ENCODE results near the gene BAD. TPM values are rescaled to one million over a fixed set of nuclear protein-coding genes. Genes with fewer than 3 reads are reported as not detected.

BAD gene
- polyA plus RNA-seq, 1 experiment: 36.1 TPM

DNA sequence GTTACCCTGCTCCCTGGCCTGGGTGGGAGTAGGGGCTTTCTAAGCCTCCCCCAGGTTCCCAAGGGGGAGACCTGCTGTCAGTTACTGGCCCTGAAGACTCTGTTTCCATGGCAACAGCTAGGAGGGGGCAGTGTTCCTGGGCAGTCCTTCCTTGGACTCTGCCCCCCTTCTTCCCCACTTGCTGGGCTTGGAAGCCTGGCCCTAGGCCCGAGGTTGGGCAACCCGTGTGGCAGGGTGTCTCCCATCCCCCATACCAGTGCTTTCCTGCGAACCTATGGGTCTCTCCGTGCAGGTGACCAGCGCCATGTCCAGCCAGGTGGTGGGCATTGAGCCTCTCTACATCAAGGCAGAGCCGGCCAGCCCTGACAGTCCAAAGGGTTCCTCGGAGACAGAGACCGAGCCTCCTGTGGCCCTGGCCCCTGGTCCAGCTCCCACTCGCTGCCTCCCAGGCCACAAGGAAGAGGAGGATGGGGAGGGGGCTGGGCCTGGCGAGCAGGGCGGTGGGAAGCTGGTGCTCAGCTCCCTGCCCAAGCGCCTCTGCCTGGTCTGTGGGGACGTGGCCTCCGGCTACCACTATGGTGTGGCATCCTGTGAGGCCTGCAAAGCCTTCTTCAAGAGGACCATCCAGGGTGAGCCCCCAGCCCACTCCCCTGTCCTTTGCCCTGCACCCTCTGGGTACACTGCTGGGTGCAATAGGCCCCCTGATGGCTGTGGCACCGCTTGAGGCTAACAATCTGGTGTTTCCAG lies 22.6 kb upstream of the BAD start:
- ChIA-PET CTCF (interaction anchor here (0.6 kb wide), 1 partner anchor 48 kb away, joined by 6 read pairs; no protein-coding TSS in a partner anchor), POLR2A (interaction anchor here (0.5 kb wide), 1 partner anchor 32 kb away, joined by 7 read pairs; no protein-coding TSS in a partner anchor)
- no peaks in the 10 kb centered on the region for H3K27me3 ChIP-seq (ENCODE audit: control insufficient read depth, insufficient read depth, low read length)
- no peak overlapping the region for H3K27ac ChIP-seq (ENCODE audit: low read depth, low read length)
- no peaks in the 10 kb centered on the region; the same call in 1 of the 2 replicates for H3K9me3 ChIP-seq (ENCODE audit: control insufficient read depth, insufficient read depth, low read length)
- TF ChIP-seq, protein P1, sequence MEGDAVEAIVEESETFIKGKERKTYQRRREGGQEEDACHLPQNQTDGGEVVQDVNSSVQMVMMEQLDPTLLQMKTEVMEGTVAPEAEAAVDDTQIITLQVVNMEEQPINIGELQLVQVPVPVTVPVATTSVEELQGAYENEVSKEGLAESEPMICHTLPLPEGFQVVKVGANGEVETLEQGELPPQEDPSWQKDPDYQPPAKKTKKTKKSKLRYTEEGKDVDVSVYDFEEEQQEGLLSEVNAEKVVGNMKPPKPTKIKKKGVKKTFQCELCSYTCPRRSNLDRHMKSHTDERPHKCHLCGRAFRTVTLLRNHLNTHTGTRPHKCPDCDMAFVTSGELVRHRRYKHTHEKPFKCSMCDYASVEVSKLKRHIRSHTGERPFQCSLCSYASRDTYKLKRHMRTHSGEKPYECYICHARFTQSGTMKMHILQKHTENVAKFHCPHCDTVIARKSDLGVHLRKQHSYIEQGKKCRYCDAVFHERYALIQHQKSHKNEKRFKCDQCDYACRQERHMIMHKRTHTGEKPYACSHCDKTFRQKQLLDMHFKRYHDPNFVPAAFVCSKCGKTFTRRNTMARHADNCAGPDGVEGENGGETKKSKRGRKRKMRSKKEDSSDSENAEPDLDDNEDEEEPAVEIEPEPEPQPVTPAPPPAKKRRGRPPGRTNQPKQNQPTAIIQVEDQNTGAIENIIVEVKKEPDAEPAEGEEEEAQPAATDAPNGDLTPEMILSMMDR (IDR thresholded peaks at IDR 0.05; ENCODE audit: low read depth, low read length): no peak
- DNase-seq (ENCODE audit: low read depth, low spot score): no peak
- peak overlapping the region; percentile 76 for H3K4me3 ChIP-seq (ENCODE audit: low read depth, low read length)

DNA sequence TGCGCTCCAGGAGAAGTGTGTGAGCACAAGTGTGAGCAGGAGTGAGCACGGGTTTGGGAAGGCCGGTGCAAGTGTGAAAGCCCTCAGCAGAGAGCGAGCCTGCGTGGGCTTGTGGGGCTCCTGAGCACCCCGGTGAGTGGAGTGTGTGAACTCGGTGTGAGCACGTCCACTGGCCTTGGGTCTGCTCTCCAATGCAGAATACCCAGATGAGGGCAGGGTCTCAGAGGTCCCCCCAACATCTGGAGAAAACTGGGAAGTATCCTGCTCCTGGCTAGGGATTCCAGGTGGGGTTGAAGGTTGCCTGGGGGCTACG lies 22.1 kb upstream of the BAD start:
- TF ChIP-seq, protein P1 (IDR thresholded peaks at IDR 0.05; ENCODE audit: low read depth, low read length): no peak
- DNase-seq (ENCODE audit: low read depth, low spot score): no peak
- CTCF ChIA-PET: interaction anchor here (0.6 kb wide), 1 partner anchor 48 kb away, joined by 6 read pairs; no protein-coding TSS in a partner anchor

DNA sequence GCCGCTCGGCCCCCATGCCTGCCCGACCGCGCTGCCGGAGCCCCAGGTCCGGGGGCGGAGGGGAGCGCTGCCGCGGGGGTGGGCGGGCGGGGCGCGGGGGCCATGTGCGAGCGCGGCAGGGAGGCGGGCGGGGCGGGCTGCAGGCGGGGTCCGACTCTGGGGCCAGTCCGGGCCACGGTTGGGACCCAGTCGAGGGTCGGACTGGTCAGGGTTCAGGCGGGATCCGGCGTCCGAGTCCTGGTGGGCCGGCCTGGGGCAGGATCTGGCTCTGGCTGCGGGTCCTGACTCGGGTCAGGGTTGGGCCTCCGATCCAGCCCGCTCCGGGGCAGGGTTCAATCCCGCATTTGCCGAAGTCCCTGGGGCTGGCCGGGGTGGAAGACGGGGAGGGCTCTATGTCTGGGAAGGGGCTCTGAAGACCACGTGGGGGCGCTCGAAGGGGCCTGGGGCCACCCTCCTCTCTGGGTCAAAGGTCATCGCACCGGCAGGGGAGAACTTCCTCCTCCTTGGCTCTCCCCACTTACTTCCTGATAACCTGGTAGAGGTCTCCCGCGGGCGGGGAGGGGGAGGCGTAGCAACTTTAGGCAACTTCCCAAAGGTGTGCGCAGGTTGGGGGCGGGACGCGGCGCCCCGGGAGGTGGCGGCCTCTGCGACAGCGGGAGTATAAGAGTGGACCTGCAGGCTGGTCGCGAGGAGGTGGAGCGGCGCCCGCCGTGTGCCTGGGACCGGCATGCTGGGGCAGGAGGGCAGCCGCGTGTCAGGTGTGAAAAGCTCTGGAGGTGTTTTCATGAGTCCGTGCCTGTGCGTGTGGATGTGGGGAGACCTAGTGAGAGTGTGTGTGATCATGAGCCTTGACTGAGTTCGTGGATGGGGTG lies 21.5 kb upstream of the BAD start:
- no peaks in the 10 kb centered on the region; the same call in 1 of the 2 replicates for H3K9me3 ChIP-seq (ENCODE audit: control insufficient read depth, insufficient read depth, low read length)
- H3K27me3 ChIP-seq (ENCODE audit: control insufficient read depth, insufficient read depth, low read length): no peaks in the 10 kb centered on the region
- H3K27ac ChIP-seq (ENCODE audit: low read depth, low read length): peak overlapping the region; percentile 21
- CTCF ChIA-PET: interaction anchor here (0.6 kb wide), 2 partner anchors 49 to 399 kb away, joined by 3 to 6 read pairs; no protein-coding TSS in a partner anchor
- peak overlapping the region; percentile 76 for H3K4me3 ChIP-seq (ENCODE audit: low read depth, low read length)
- TF ChIP-seq, protein P1 (IDR thresholded peaks at IDR 0.05; ENCODE audit: low read depth, low read length): peak; percentile 26; the same call in 1 of the 2 replicates
- POLR2A ChIA-PET: interaction anchor here (0.6 to 1.2 kb wide), 4 partner anchors 12 to 121 kb away, joined by 3 to 5 read pairs (median 4); partner anchors contain the start of genes PRDX5, STIP1 and TRMT112
- DNase-seq (ENCODE audit: low read depth, low spot score): no peak

More for the DNA sequence above, 22.1 kb upstream of the BAD start:
- Histone ChIP-seq H3K9me3 (ENCODE audit: control insufficient read depth, insufficient read depth, low read length) (no peaks in the 10 kb centered on the region; the same call in 1 of the 2 replicates), H3K27ac (ENCODE audit: low read depth, low read length) (no peak overlapping the region), H3K4me3 (ENCODE audit: low read depth, low read length) (peak overlapping the region; percentile 76), H3K27me3 (ENCODE audit: control insufficient read depth, insufficient read depth, low read length) (no peaks in the 10 kb centered on the region)
- POLR2A ChIA-PET: no interaction called here

DNA sequence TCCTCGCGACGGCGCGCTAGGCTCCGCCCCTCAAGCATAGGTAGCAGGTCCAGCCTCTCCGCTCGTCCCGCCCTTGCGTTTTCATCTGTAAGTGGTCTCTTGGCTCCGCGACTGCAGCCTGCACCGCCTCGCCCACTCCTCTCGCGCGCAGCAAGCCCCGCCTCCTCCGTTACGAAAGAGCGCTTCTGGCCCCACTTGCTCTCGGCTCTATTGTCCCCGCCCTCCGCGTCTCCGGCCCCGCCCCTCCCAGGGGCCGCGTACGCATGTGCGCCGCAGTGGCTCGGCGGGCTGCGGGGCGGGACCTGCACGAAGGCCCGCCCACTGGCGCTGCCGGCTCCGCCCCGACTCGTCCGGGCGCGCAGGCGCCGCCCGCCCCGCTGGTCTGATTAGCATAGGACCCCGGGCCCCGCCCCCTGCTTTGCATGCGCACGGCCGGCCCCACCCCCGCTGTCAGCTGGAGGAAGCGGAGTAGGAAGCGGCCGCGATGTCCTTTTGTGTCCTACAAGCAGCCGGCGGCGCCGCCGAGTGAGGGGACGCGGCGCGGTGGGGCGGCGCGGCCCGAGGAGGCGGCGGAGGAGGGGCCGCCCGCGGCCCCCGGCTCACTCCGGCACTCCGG lies 20.7 kb upstream of the BAD start, which contains the start of gene ESRRA:
Gene ESRRA (plus strand): TSS at position 450 of the 616 bp plus-strand sequence. CDS start 1,656 bp downstream, outside the sequence.
- POLR2A ChIA-PET: interaction anchor here (0.6 to 1.3 kb wide), 5 partner anchors 12 to 120 kb away, joined by 3 to 5 read pairs (median 4); partner anchors contain the start of genes PRDX5, STIP1 and TRMT112
- no peaks in the 10 kb centered on the region; the same call in 1 of the 2 replicates for H3K9me3 ChIP-seq (ENCODE audit: control insufficient read depth, insufficient read depth, low read length)
- CTCF ChIA-PET: interaction anchor here (0.6 to 5.1 kb wide), 26 partner anchors 10 to 304 kb away, joined by 3 to 125 read pairs (median 5); partner anchors contain the start of genes BAD, FERMT3, FKBP2 and GPR137
- H3K27me3 ChIP-seq (ENCODE audit: control insufficient read depth, insufficient read depth, low read length): peaks cover 7% of the 10 kb centered on the region
- peak within 1 kb of the TSS; percentile 76 for H3K4me3 ChIP-seq (ENCODE audit: low read depth, low read length)
- H3K27ac ChIP-seq (ENCODE audit: low read depth, low read length): peak within 1 kb of the TSS; percentile 84
- DNase-seq (ENCODE audit: low read depth, low spot score): peak; percentile 90
- TF ChIP-seq, protein P1 (IDR thresholded peaks at IDR 0.05; ENCODE audit: low read depth, low read length): no peak

All from AG04450 (cell line).